A673 (cell line): ENCODE measurements around the gene PNLIPRP3. TPM values are rescaled to one million over a fixed set of nuclear protein-coding genes. Genes with fewer than 3 reads are reported as not detected.

ENCODE experiments used
- BruUV-seq: library from RNA; stranded (reverse); fragments of 400-500 nt; replicated peaks from 2 replicates; lab custom pipeline; 2021; lab: Mats Ljungman, UMichigan
- CTCF ChIA-PET: fragments of 300-600 bp; sonication (Branson Sonifier 250); formaldehyde crosslinking; loops from one replicate; lab custom pipeline; 2022; ENCODE audit warnings: antibody characterized with exemption; lab: Charles Lee
- POLR2A ChIA-PET: fragments of 300-600 bp; sonication (Branson Sonifier 250); formaldehyde crosslinking; loops from one replicate; lab custom pipeline; 2022; ENCODE audit warnings: antibody characterized with exemption; ENCODE audit not compliant: low non-redundant PET; lab: Charles Lee
- DNase-seq: peaks from one replicate; pipeline ENCODE4 v3.0.0-alpha.2; 2015; ENCODE audit warnings: low spot score
- H3K27ac ChIP-seq: fragments of 200-600 bp; sonication (generic); 2 replicates; pipeline ENCODE4 v1.5.1; 2016; ENCODE audit warnings: mixed run types, low read depth, mild to moderate bottlenecking, mixed read lengths, antibody characterized with exemption, low read length; ENCODE audit not compliant: poor library complexity, severe bottlenecking
- H3K27me3 ChIP-seq: fragments of 200-600 bp; sonication (generic); replicated peaks from 2 replicates; pipeline ENCODE4 v1.6.1; 2017; ENCODE audit warnings: mixed run types, low read depth, mild to moderate bottlenecking, mixed read lengths, antibody characterized with exemption, low read length; ENCODE audit not compliant: insufficient read depth, poor library complexity
- H3K36me3 ChIP-seq: fragments of 200-600 bp; sonication (generic); 2 replicates; pipeline ENCODE4 v1.6.1; 2016; ENCODE audit warnings: mixed run types, mild to moderate bottlenecking, mixed read lengths, antibody characterized with exemption, low read length; ENCODE audit not compliant: insufficient read depth, poor library complexity, severe bottlenecking
- H3K4me1 ChIP-seq: fragments of 200-600 bp; sonication (generic); 2 replicates; pipeline ENCODE4 v1.6.1; 2017; ENCODE audit warnings: mixed run types, mild to moderate bottlenecking, mixed read lengths, antibody characterized with exemption, low read length; ENCODE audit not compliant: insufficient read depth, poor library complexity, severe bottlenecking
- H3K4me3 ChIP-seq: fragments of 200-600 bp; sonication (generic); 2 replicates; pipeline ENCODE4 v1.5.1; 2016; ENCODE audit warnings: low read depth, mixed run types, mild to moderate bottlenecking, mixed read lengths, low read length; ENCODE audit not compliant: poor library complexity, severe bottlenecking
- H3K9me3 ChIP-seq: fragments of 200-600 bp; sonication (generic); 2 replicates; pipeline ENCODE4 v1.6.1; 2016; ENCODE audit warnings: mixed run types, low read depth, mild to moderate bottlenecking, mixed read lengths, antibody characterized with exemption, low read length; ENCODE audit not compliant: poor library complexity, severe bottlenecking
- EZH2 ChIP-seq: fragments of 200-600 bp; sonication (generic); IDR thresholded peaks from 2 replicates; pipeline ENCODE4 v1.6.1; 2017; ENCODE audit warnings: borderline replicate concordance, low read depth, mild to moderate bottlenecking, mixed read lengths, antibody characterized with exemption, low read length; ENCODE audit not compliant: poor library complexity, severe bottlenecking
- intact Hi-C: fragments of 100-400 bp; cut with micrococcal nuclease; formaldehyde crosslinking; loops from one replicate; pipeline ENCODE4 v1.10.0; 2022; ENCODE audit not compliant: unreplicated experiment
- total RNA-seq: library from RNA; stranded (reverse); gene quantifications from 2 replicates; pipeline ENCODE4 v1.2.3, GENCODE V29; 2021
- TF ChIP-seq, protein P1 (sequence below): fragments of 300-800, 200-600 bp; sonication (generic); conservative IDR thresholded peaks from 2 replicates; pipeline ENCODE4 v1.5.1; 2017; ENCODE audit warnings: low read depth, mild to moderate bottlenecking, antibody characterized with exemption, low read length, moderate library complexity, mixed read lengths

PNLIPRP3 gene
- total RNA-seq, 1 experiment from 2014 or later: not detected

DNA sequence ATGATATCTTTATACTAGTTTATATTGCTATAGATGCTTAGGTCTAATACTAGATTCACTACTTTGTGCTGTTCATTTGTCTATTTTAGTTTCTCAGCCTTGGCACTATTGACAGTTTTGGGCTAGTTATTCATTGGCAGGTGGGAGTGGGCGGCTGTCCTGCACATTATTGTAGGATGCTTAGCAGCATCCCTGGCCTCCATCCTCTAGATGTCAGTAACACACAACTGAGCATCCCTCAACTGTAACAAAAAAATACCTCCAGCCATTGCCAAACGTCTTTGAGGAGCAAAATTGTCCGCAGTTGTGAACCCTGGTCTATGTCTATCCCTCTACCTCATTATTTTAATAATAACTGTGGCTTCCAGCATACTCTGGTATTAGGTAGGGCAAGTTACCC, 83.7 kb downstream of the PNLIPRP3 start:
- TF ChIP-seq, protein P1, sequence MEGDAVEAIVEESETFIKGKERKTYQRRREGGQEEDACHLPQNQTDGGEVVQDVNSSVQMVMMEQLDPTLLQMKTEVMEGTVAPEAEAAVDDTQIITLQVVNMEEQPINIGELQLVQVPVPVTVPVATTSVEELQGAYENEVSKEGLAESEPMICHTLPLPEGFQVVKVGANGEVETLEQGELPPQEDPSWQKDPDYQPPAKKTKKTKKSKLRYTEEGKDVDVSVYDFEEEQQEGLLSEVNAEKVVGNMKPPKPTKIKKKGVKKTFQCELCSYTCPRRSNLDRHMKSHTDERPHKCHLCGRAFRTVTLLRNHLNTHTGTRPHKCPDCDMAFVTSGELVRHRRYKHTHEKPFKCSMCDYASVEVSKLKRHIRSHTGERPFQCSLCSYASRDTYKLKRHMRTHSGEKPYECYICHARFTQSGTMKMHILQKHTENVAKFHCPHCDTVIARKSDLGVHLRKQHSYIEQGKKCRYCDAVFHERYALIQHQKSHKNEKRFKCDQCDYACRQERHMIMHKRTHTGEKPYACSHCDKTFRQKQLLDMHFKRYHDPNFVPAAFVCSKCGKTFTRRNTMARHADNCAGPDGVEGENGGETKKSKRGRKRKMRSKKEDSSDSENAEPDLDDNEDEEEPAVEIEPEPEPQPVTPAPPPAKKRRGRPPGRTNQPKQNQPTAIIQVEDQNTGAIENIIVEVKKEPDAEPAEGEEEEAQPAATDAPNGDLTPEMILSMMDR: no peak; the same call in 1 of the 2 replicates
- Histone ChIP-seq H3K4me3 (no peak overlapping the region), H3K9me3 (no peaks in the 10 kb centered on the region), H3K36me3 (no peaks in the 10 kb centered on the region), H3K27ac (no peak overlapping the region), H3K27me3 (peaks cover 32% of the 10 kb centered on the region), H3K4me1 (no peaks in the 10 kb centered on the region)
- BruUV-seq: no TSS peak
- DNase-seq: no peak
- ChIA-PET CTCF (no interaction called here), POLR2A (no interaction called here)
- intact Hi-C loops: no loop called here

DNA sequence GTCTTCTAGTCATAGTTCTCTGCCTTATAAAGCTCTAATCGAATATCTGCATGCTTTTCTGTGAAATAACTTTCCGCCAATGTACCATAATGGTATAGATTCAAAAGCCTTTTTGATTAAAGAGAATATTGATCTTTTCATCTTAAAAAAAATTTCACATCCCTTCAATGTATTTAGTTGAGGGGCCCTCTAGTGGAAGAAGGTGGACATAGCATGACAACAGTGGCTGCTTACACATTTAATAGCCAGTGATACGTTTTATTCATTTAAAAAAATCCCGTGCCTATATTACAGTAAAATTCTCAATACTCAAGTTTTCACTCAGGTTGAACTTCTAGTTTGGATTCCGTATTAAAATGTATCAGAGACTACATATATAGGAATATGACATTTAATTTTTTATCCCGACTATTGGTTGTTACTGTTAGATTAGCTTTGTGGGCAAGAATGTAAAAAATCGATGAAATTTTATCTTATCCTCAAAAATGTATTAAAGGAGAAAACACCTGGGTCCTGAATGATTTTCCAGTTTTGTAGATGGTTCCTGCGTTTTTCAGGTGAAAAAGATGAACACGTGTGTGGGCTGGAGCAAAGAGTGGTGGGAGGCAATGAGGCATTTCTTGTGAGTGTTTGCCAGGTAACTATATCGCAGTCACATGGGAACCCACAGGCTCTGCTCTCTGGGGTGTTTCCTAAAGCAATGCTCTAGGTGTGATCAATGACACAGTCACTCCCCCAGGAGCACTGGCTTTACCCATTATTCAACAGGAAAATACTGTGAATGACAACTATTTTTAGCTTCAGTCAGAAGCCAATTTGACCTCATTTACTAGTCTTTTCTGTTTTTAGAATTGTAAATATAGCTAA, 94.0 kb downstream of the PNLIPRP3 start:
- no TSS peak for BruUV-seq
- peak; percentile 48 for DNase-seq
- ChIA-PET POLR2A (no interaction called here), CTCF (no interaction called here)
- H3K9me3 ChIP-seq: no peaks in the 10 kb centered on the region
- TF ChIP-seq, protein P1: peak; percentile 83
- TF ChIP-seq EZH2: no peak
- intact Hi-C loops: no loop called here
- no peak overlapping the region for H3K4me3 ChIP-seq
- H3K36me3 ChIP-seq: no peaks in the 10 kb centered on the region
- no peaks in the 10 kb centered on the region for H3K4me1 ChIP-seq
- peaks cover 6% of the 10 kb centered on the region for H3K27me3 ChIP-seq
- no peak overlapping the region for H3K27ac ChIP-seq

DNA sequence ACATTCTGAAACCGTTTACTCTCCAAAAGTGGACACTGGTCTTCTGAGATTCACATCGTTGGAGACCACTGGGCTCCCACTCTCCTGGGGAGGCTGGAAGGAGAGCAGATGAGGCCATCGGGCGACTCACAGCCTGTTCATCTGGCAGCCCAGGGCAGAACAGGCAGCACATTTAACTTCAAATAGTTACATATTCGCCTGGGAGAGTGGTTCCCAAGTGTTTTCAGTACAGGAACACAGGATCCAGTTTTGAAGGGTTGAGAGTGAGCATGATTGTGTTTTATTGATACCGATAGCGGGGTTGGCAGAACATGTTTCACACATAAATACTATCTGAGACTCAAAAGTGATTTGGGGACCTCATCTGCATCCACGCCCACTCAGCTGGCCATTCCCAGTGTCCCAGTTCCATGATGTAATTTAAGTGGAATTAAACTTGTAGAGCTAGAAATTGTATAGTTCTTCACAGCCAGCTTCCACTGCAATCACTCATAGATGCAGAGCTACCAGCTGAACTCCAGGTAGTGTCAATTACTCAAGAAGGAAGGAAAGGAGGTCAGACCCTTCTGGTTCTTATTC, 95.2 kb downstream of the PNLIPRP3 start:
- POLR2A ChIA-PET: no interaction called here
- Histone ChIP-seq H3K27me3 (peaks cover 6% of the 10 kb centered on the region), H3K27ac (no peak overlapping the region), H3K36me3 (no peaks in the 10 kb centered on the region), H3K4me3 (no peak overlapping the region), H3K4me1 (no peaks in the 10 kb centered on the region), H3K9me3 (no peaks in the 10 kb centered on the region)
- intact Hi-C loops: no loop called here
- no peak for DNase-seq
- CTCF ChIA-PET: no interaction called here
- BruUV-seq: no TSS peak
- TF ChIP-seq, protein P1: no peak
- TF ChIP-seq EZH2: no peak
